ENCODE measurements around the gene TANC1.

- TF ChIP-seq, protein P1, sequence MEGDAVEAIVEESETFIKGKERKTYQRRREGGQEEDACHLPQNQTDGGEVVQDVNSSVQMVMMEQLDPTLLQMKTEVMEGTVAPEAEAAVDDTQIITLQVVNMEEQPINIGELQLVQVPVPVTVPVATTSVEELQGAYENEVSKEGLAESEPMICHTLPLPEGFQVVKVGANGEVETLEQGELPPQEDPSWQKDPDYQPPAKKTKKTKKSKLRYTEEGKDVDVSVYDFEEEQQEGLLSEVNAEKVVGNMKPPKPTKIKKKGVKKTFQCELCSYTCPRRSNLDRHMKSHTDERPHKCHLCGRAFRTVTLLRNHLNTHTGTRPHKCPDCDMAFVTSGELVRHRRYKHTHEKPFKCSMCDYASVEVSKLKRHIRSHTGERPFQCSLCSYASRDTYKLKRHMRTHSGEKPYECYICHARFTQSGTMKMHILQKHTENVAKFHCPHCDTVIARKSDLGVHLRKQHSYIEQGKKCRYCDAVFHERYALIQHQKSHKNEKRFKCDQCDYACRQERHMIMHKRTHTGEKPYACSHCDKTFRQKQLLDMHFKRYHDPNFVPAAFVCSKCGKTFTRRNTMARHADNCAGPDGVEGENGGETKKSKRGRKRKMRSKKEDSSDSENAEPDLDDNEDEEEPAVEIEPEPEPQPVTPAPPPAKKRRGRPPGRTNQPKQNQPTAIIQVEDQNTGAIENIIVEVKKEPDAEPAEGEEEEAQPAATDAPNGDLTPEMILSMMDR (IDR thresholded peaks at IDR 0.05) = no peak
- TF ChIP-seq POLR2A (IDR thresholded peaks at IDR 0.05) (no peak), EP300 (IDR thresholded peaks at IDR 0.05) (no peak)
Observed at GRCh38 chr2:158965107-158965506, 3.3 kb upstream of the TANC1 start.

All from sigmoid colon (tissue), 4 donors.